ENCODE data around the gene RAC3.

- TF ChIP-seq CTCF (IDR thresholded peaks at IDR 0.05) (no peak), EP300 (IDR thresholded peaks at IDR 0.05) (no peak)
Observed at GRCh38 chr17:82028966-82029365, 2.5 kb upstream of the RAC3 start.

All from sigmoid colon (tissue), 4 donors.